ENCODE measurements around the gene ASPHD1.

The ASPHD1 gene

GRCh38 chr16:29951625-29952365 is 51.5 kb downstream of the ASPHD1 start:
- TF ChIP-seq TAF1 (IDR thresholded peaks at IDR 0.05; ENCODE audit: low read depth, low read length) (no peak), POLR2A (IDR thresholded peaks at IDR 0.05; ENCODE audit: low read depth, low read length) (no peak), POLR2AphosphoS5 (IDR thresholded peaks at IDR 0.05; ENCODE audit: low read depth, low read length) (no peak), POU2F2 (IDR thresholded peaks at IDR 0.05; ENCODE audit: low read depth, low read length) (no peak), PAX5 (IDR thresholded peaks at IDR 0.05; ENCODE audit: insufficient read depth, low read length, severe bottlenecking) (no peak)
- FAIRE-seq (no peak), DNase-seq (ENCODE audit: insufficient read length, low spot score) (no peak)
